HG02588 (cell line): ENCODE data around the gene CHD1L.
"Not testable (repeated sequence)": the region's sequence is repeated elsewhere in the genome, so short reads cannot be mapped to it uniquely, and the experiment has no call there.

Experiments used
- ATAC-seq: cut with Tn5 transposase; IDR thresholded peaks from one replicate; pipeline ENCODE4 v1.9.1; 2021; ENCODE audit warnings: mild to moderate bottlenecking, moderate library complexity; ENCODE audit not compliant: unreplicated experiment

Gene CHD1L

GRCh38 chr1:147264158-147264768 lies 21.8 kb downstream of the CHD1L start:
- ATAC-seq = no peak

DNA sequence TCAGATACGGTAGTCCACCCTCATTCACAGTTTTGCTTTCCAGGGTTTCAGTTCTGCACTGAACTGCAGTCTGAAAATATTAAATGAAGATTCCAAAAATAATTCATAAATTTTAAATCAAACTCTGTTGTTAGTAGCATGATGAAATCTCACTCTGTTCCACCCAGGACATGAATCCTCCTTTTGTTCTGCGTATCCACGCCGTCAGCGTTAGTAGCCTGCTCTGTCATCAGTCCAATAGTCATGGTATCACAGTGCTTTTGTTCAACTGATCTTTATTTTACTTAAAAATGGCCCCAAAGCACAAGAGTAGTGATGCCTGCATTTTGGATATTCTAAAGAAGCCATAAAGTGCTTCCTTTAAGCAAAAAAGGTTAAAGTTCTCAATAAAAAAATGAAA lies 23.9 kb downstream of the CHD1L start:
- ATAC-seq = no peak

DNA sequence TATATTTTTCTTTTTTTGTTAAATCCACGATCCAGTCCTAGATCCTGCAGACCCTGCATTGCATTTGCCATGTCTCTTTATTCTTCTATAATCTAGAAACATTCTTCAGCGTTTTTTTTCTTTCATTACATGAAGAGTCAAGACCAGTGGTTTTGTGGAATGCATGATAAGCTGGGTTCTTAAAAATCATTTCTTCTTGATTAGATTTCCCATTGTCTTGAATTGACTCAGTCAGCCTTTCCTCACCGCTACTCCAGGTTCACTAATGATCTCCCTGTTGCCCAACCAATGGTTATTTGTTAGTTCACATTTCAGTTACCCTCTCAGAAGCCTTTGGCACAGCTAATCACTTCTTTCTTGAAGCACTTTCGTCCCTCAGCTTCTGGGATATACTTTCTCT lies 25.2 kb downstream of the CHD1L start:
- no peak for ATAC-seq

DNA sequence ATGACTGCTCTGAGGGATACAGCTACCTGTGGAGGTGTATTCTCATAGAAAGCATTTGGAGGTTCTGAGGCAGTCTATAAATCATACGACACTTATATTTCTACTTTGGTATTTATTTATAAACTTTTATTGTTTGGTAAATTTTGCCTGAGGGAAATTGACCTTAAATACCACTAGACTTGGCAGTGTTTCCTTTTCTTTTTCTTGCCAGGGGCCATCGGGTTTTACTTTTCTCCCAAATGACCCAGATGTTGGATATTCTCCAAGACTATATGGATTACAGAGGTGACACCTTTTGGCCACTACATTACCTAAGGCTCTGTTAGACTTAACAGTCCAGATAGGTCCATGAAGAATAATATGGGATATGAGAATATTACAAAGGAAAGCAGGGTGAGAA lies 28.2 kb downstream of the CHD1L start:
- no peak for ATAC-seq

GRCh38 chr1:147272042-147272441 lies 29.6 kb downstream of the CHD1L start:
- ATAC-seq = no peak

DNA sequence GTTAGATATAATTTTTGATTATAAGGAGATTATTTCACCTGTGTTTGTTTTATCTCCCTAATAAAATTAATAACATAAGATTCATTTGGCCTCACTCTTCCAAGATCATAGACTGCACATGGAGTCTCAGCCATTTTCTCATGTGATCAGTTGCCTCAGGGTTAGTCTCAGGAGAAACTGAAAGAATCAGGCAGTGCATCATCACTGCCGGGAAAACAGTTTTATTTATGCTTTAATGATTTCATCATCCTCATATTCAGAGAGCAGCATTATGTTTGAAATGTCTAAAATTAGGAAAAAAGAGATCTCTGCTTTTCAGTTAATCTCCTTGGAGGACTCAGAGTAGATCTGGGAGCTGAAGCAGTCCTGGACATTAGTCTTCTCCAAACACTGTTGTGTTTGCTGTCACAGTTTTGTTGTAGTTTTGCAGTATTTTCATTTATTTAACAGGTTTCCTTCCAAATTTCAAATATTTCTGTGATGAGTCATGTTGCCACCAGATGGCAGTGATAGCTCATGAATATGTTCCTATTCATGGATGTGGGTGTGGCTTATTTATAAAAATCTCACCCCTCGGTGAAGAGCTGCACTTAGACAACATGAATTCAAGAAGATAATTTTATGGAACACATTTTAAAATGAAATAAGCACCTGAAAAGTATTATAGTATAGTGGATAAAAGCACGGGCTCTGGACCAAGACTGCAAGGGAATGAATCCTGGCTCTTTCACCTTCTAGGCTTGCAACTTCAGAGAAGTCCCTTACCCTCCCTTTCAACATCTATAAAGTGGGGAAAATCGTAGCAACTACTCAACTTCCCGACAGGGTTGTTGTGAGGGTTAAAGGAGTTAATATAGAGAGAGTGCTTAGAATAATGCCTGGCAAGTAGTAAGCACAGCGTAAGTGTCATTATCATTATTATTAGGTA lies 31.2 kb downstream of the CHD1L start:
- ATAC-seq = no peak

GRCh38 chr1:147281950-147282349 lies 39.5 kb downstream of the CHD1L start:
- no peak for ATAC-seq

DNA sequence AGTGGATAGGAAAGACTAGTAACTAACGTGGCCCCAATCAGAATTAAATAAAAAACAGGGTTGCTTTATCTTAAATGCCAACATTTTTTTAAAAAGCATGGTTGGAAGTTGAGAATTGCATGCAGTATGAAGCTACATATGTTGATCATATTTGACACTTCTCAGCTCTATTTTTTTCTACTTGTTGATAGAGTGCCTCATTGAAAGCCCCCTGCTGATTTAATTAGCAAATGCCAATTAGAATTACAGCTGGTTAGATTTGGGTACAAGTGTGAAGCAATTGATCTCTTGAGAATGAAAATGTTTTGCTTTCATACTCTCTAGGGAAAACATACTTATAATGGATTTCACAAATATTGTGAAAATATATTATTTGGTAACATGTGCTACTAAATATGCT lies 40.5 kb downstream of the CHD1L start:
- ATAC-seq = no peak

- no peak for ATAC-seq
Measured at GRCh38 chr1:147287133-147287865, 44.8 kb downstream of the CHD1L start.

GRCh38 chr1:147292012-147292411 lies 49.5 kb downstream of the CHD1L start:
- no peak for ATAC-seq

DNA sequence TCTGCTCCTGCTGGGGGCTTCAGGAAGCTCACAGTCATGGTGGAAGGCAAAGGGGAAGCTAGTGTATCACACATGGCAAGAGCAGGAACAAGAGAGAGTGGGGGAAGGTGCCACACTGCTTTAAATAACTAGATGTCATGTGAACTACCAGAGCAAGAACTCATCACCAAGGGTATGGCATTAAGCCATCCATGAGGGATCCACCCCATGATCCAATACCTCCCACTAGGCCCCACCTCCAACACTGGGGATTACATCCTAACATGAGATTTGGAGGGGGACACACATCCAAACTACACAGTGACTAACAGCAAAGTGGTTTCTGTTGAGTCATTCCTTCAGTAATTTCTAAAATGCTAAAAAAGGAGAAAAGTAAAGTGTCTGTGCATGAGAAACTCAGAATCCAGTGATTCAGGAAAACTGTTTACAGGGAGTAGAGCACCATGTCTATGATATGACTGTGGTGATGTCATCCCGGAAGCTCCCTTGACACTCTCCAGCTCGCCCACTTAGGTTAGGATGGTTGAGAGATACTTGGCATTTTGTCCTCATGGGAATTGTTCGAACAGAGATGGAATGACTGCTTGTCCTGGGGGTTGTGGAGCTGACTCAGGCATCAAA lies 50.3 kb downstream of the CHD1L start:
- no peak for ATAC-seq

DNA sequence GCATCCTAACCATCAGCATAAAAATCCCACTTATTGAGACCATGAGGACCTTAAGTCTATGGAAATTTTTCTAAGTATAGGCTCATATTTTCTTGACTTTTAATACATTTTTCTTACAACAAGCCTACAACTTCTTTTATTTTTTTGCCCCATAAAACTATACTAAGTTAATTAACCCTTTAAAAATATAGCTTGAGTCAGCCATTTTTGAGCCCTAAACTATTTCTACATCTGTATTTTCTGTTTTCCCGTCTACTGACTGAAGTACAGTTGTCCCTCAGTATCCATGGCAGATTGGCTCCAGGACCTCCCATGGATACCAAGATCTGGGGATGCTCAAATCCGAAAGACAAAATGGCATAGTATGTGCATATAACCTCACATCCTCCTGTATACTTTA lies 55.0 kb downstream of the CHD1L start:
- ATAC-seq = no peak

DNA sequence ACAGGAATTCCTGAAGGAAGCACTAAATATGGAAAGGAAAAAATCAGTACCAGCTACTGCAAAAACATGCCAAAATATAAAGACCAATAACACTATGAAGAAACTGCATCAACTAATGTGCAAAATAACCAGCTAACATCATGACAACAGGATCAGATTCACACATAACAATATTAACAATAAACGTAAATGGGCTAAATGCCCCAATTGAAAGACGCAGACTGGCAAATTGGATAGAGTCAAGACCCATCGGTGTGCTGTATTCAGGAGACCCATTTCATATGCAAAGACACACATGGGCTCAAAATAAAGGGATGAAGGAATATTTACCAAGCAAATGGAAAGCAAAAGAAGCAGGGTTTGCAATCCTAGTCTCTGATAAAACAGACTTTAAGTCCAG lies 63.3 kb downstream of the CHD1L start:
- not testable (repeated sequence) for ATAC-seq

DNA sequence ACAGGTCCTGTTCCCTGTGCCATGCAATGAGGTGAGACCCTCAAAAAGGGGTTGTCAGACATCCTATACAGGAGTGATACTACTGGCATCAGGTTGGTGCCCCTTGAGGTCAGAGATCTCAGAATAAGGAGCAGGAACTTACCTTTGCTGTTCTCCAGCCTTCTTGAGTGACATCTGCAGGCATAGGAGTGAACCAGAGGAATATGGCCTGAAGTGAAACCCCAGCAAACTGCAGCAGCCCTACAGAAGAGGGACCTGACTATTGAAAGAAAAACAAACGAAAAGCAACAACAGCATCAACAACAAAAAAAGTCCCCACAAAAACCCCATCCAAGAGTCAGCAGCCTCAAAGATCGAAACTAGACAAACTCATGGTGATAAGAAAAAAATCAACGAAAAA lies 74.5 kb downstream of the CHD1L start:
- ATAC-seq = no peak

DNA sequence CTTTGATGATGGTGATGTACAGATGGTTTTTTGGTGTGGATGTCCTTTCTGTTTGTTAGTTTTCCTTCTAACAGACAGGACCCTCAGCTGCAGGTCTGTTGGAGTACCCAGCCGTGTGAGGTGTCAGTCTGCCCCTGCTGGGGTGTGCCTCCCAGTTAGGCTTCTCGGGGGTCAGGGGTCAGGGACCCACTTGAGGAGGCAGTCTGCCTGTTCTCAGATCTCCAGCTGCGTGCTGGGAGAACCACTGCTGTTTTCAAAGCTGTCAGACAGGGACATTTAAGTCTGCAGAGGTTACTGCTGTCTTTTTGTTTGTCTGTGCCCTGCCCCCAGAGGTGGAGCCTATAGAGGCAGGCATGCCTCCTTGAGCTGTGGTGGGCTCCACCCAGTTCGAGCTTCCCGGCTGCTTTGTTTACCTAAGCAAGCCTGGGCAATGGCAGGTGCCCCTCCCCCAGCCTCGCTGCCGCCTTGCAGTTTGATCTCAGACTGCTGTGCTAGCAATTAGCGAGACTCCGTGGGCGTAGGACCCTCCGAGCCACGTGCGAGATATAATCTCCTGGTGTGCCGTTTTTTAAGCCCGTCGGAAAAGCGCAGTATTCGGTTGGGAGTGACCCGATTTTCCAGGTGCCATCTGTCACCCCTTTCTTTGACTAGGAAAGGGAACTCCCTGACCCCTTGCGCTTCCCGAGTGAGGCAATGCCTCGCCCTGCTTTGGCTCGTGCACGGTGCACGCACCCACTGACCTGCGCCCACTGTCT lies 84.6 kb downstream of the CHD1L start:
- ATAC-seq = not testable (repeated sequence)

GRCh38 chr1:147334292-147334691 lies 91.8 kb downstream of the CHD1L start:
- ATAC-seq = no peak

GRCh38 chr1:147336291-147336690 lies 93.8 kb downstream of the CHD1L start:
- no peak for ATAC-seq

GRCh38 chr1:147337040-147337630 lies 94.7 kb downstream of the CHD1L start:
- no peak for ATAC-seq

- ATAC-seq = no peak
Measured at GRCh38 chr1:147338571-147338970, 96.1 kb downstream of the CHD1L start.

DNA sequence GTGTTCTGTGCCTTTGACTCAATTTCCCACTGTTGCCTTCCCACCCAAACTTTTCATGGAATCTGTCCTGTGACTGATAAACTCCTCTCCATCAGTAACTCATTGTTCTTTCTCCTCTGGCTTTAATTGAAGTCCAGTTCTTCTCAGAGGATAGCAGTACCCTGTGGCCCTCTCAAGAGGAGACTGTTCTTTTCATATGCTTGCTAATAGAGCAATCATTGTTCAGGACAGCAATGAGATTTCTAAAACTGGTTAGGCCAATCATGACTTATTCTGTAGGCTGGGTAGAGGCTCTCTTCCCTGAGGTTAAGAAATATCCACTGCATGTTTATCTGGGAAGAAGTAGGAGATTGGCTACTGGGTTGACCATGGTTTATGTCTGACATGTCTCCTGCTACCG lies 98.8 kb downstream of the CHD1L start:
- ATAC-seq = no peak
